HuH-7.5 (cell line): ENCODE measurements around the gene NOS1.
A peak's percentile ranks its signal among the peaks of the same experiment; 100 is the strongest.
"Not testable (repeated sequence)": the region's sequence is repeated elsewhere in the genome, so short reads cannot be mapped to it uniquely, and the experiment has no call there.

ENCODE experiments used
- DNase-seq: peaks from one replicate; pipeline ENCODE4 v3.0.0; 2011; ENCODE audit warnings: low spot score

The NOS1 gene

GRCh38 chr12:117208811-117209455 lies 152.5 kb downstream of the NOS1 start:
- no peak for DNase-seq

- DNase-seq, result no peak
Measured at GRCh38 chr12:117208206-117208605, 153.2 kb downstream of the NOS1 start.

- no peak for DNase-seq
Measured at GRCh38 chr12:117207675-117208074, 153.8 kb downstream of the NOS1 start.

GRCh38 chr12:117202556-117202955 lies 158.9 kb downstream of the NOS1 start:
- no peak for DNase-seq

GRCh38 chr12:117202033-117202432 lies 159.4 kb downstream of the NOS1 start:
- no peak for DNase-seq

- not testable (repeated sequence) for DNase-seq
Measured at GRCh38 chr12:117199956-117200744, 161.3 kb downstream of the NOS1 start.

- not testable (repeated sequence) for DNase-seq
Measured at GRCh38 chr12:117196334-117196733, 165.1 kb downstream of the NOS1 start.

- DNase-seq, result not testable (repeated sequence)
Measured at GRCh38 chr12:117195027-117195426, 166.4 kb downstream of the NOS1 start.

- DNase-seq, result no peak
Measured at GRCh38 chr12:117193903-117194302, 167.5 kb downstream of the NOS1 start.

GRCh38 chr12:117192581-117192980 lies 168.8 kb downstream of the NOS1 start:
- DNase-seq, result not testable (repeated sequence)

- no peak for DNase-seq
Measured at GRCh38 chr12:117192057-117192456, 169.4 kb downstream of the NOS1 start.

- peak; percentile 89 for DNase-seq
Measured at GRCh38 chr12:117190210-117190781, 171.1 kb downstream of the NOS1 start, which contains the start of gene FBXO21. FBXO21 (minus strand) TSS chr12:117190470; CDS start chr12:117190456, 14 bp downstream.

- DNase-seq, result peak; percentile 51
Measured at GRCh38 chr12:117189725-117190209, 171.7 kb downstream of the NOS1 start.

GRCh38 chr12:117188961-117189724 lies 172.3 kb downstream of the NOS1 start:
- DNase-seq, result no peak

GRCh38 chr12:117188121-117188665 lies 173.2 kb downstream of the NOS1 start:
- no peak for DNase-seq

- no peak for DNase-seq
Measured at GRCh38 chr12:117187421-117187820, 174.0 kb downstream of the NOS1 start.

GRCh38 chr12:117182866-117183265 lies 178.6 kb downstream of the NOS1 start:
- no peak for DNase-seq

- not testable (repeated sequence) for DNase-seq
Measured at GRCh38 chr12:117181468-117181843, 180.0 kb downstream of the NOS1 start.

GRCh38 chr12:117180758-117181467 lies 180.5 kb downstream of the NOS1 start:
- DNase-seq, result no peak

- no peak for DNase-seq
Measured at GRCh38 chr12:117178745-117179144, 182.7 kb downstream of the NOS1 start.

- no peak for DNase-seq
Measured at GRCh38 chr12:117178301-117178700, 183.1 kb downstream of the NOS1 start.
